Panc1 (cell line): ENCODE results near the gene ASPHD2.

ENCODE experiments used
- CTCF ChIP-seq: fragments of 450-650 bp; IDR thresholded peaks from 2 replicates; pipeline ENCODE4 v1.5.1; 2017; ENCODE audit warnings: mild to moderate bottlenecking
- POLR2AphosphoS5 ChIP-seq: IDR thresholded peaks from 2 replicates; pipeline ENCODE4 v1.6.1; 2012; ENCODE audit warnings: mild to moderate bottlenecking, low read depth, low read length, moderate library complexity
- REST ChIP-seq, 2 experiments: IDR thresholded peaks; 2 replicates each; pipeline ENCODE4 v1.6.1; 2011 to 2012; ENCODE audit warnings: low read depth in 2 of 2, control low read depth in 1 of 2, low read length in 1 of 2, mild to moderate bottlenecking in 1 of 2, moderate library complexity in 1 of 2; ENCODE audit not compliant: insufficient read depth in 1 of 2
- SIN3A ChIP-seq: IDR thresholded peaks from 2 replicates; pipeline ENCODE4 v1.6.1; 2012; ENCODE audit warnings: low read depth, mild to moderate bottlenecking, low read length, moderate library complexity, borderline replicate concordance; ENCODE audit not compliant: insufficient read depth
- TCF7L2 ChIP-seq: IDR thresholded peaks from 2 replicates; pipeline ENCODE4 v1.6.1; 2011; ENCODE audit warnings: mild to moderate bottlenecking, low read depth, low read length, inconsistent platforms

- TF ChIP-seq CTCF (no peak), POLR2AphosphoS5 (no peak), SIN3A (no peak), REST (IDR thresholded peaks at IDR 0.05; ENCODE audit: insufficient read depth in 1 of 2, low read depth in 2 of 2, low read length in 1 of 2) (no peak), TCF7L2 (no peak)
Observed at GRCh38 chr22:26463688-26464087, 34.6 kb downstream of the ASPHD2 start.
